ENCODE data around the gene SLC5A11.

Gene SLC5A11

GRCh38 chr16:24837969-24838368 lies 7.8 kb upstream of the SLC5A11 start:
- ATAC-seq: no peak
- no peak for TF ChIP-seq BACH2 (CRISPR knock-in tag; IDR thresholded peaks at IDR 0.05; ENCODE audit: borderline replicate concordance)
- no peak for TF ChIP-seq TCF4 (CRISPR knock-in tag; IDR thresholded peaks at IDR 0.05; ENCODE audit: borderline replicate concordance)
- TF ChIP-seq GLIS3 (CRISPR knock-in tag; IDR thresholded peaks at IDR 0.05): no peak
- no peak for TF ChIP-seq PATZ1 (CRISPR knock-in tag; IDR thresholded peaks at IDR 0.05; ENCODE audit: borderline replicate concordance)
- TF ChIP-seq ZC3H10 (CRISPR knock-in tag; IDR thresholded peaks at IDR 0.05): no peak
- TF ChIP-seq CSRNP3 (CRISPR knock-in tag; IDR thresholded peaks at IDR 0.05): no peak
- no peak for TF ChIP-seq TSHZ2 (CRISPR knock-in tag; IDR thresholded peaks at IDR 0.05)
- TF ChIP-seq OSR1 (CRISPR knock-in tag; IDR thresholded peaks at IDR 0.05): no peak
- no peak for TF ChIP-seq ZFP30 (CRISPR knock-in tag; IDR thresholded peaks at IDR 0.05)
- no peak for TF ChIP-seq PPARA (CRISPR knock-in tag; IDR thresholded peaks at IDR 0.05; ENCODE audit: borderline replicate concordance)
- TF ChIP-seq ARNTL (CRISPR knock-in tag; IDR thresholded peaks at IDR 0.05; ENCODE audit: borderline replicate concordance, low read depth): no peak
- no peak for TF ChIP-seq ZNF70 (CRISPR knock-in tag; IDR thresholded peaks at IDR 0.05)
- no peak for TF ChIP-seq ZNF565 (CRISPR knock-in tag; conservative IDR thresholded peaks at IDR 0.05; ENCODE audit: low read depth)
- TF ChIP-seq ESRRG (CRISPR knock-in tag; IDR thresholded peaks at IDR 0.05): no peak
- TF ChIP-seq ZNF8 (CRISPR knock-in tag; IDR thresholded peaks at IDR 0.05): no peak

- TF ChIP-seq ZFP3 (CRISPR knock-in tag; IDR thresholded peaks at IDR 0.05) (no peak), TSHZ2 (CRISPR knock-in tag; IDR thresholded peaks at IDR 0.05) (no peak)
- ATAC-seq: peak; percentile 77
These were observed 7.1 kb upstream of the SLC5A11 start for GRCh38 chr16:24838554-24839266.

- no peak; the same call in 2 of the 3 replicates for ATAC-seq
- no peak for TF ChIP-seq GLIS3 (CRISPR knock-in tag; IDR thresholded peaks at IDR 0.05)
- no peak for TF ChIP-seq ZNF70 (CRISPR knock-in tag; IDR thresholded peaks at IDR 0.05)
- no peak for TF ChIP-seq BACH2 (CRISPR knock-in tag; IDR thresholded peaks at IDR 0.05; ENCODE audit: borderline replicate concordance)
- TF ChIP-seq ZFP3 (CRISPR knock-in tag; IDR thresholded peaks at IDR 0.05): no peak
- TF ChIP-seq RARB (CRISPR knock-in tag; IDR thresholded peaks at IDR 0.05): no peak
- no peak for TF ChIP-seq SNAI2 (CRISPR knock-in tag; IDR thresholded peaks at IDR 0.05)
- TF ChIP-seq TSHZ2 (CRISPR knock-in tag; IDR thresholded peaks at IDR 0.05): no peak
- TF ChIP-seq ISL1 (CRISPR knock-in tag; IDR thresholded peaks at IDR 0.05): no peak
- no peak for TF ChIP-seq CREB5 (CRISPR knock-in tag; IDR thresholded peaks at IDR 0.05; ENCODE audit: low read depth)
- TF ChIP-seq PPARA (CRISPR knock-in tag; IDR thresholded peaks at IDR 0.05; ENCODE audit: borderline replicate concordance): no peak
- no peak for TF ChIP-seq TCF4 (CRISPR knock-in tag; IDR thresholded peaks at IDR 0.05; ENCODE audit: borderline replicate concordance)
- no peak for TF ChIP-seq PATZ1 (CRISPR knock-in tag; IDR thresholded peaks at IDR 0.05; ENCODE audit: borderline replicate concordance)
These were observed 6.3 kb upstream of the SLC5A11 start for GRCh38 chr16:24839347-24839972.
